ENCODE data around the gene SNX3.

Gene SNX3

GRCh38 chr6:108170332-108171290 is 90.2 kb downstream of the SNX3 start:
- peak in 1 of 2 experiments; percentile 26 for DNase-seq

- DNase-seq: peak in 1 of 2 experiments; percentile 28
These were observed 91.1 kb downstream of the SNX3 start for GRCh38 chr6:108169464-108170331.

GRCh38 chr6:108168501-108169463 is 92.1 kb downstream of the SNX3 start:
- DNase-seq: peak; percentile 54 to 56

- DNase-seq: no peak
These were observed 92.8 kb downstream of the SNX3 start for GRCh38 chr6:108168090-108168463.

- DNase-seq: peak; percentile 29 to 43
These were observed 93.3 kb downstream of the SNX3 start for GRCh38 chr6:108167449-108168089.

- DNase-seq: peak; percentile 31 to 42
These were observed 94.0 kb downstream of the SNX3 start for GRCh38 chr6:108166664-108167448.

- peak; percentile 35 to 42 for DNase-seq
These were observed 94.9 kb downstream of the SNX3 start, which contains the start of gene NR2E1 for GRCh38 chr6:108165714-108166663. TSS of gene NR2E1 (plus strand) at chr6:108166022. CDS start at chr6:108166766, 744 bp downstream.

- peak; percentile 29 to 35 for DNase-seq
These were observed 95.8 kb downstream of the SNX3 start for GRCh38 chr6:108164815-108165706.

- peak in 1 of 2 experiments; percentile 30 for DNase-seq
These were observed 96.4 kb downstream of the SNX3 start for GRCh38 chr6:108164543-108164814.

GRCh38 chr6:108163644-108164542 is 96.9 kb downstream of the SNX3 start:
- DNase-seq: peak; percentile 21 to 30

GRCh38 chr6:108163267-108163643 is 97.6 kb downstream of the SNX3 start:
- peak; percentile 28 for DNase-seq

GRCh38 chr6:108161724-108162282 is 99.0 kb downstream of the SNX3 start:
- DNase-seq: no peak

Data from activated T-cell treated with anti-CD3 and anti-CD28 coated beads, Interleukin-2, amount 50 U/mL, for 48 hours (primary cell).